Neural cell (in vitro differentiated cells): ENCODE measurements around the gene CHM. TPM values are rescaled to one million over a fixed set of nuclear protein-coding genes. Genes with fewer than 3 reads are reported as not detected.

ENCODE experiments used
- H2AFZ ChIP-seq: fragments of 200-600, 300-800 bp; sonication (generic), shearing (Covaris generic); 2 replicates; pipeline ENCODE4 v1.6.0; 2014; ENCODE audit warnings: low read depth, mild to moderate bottlenecking, antibody characterized with exemption, low read length, moderate library complexity
- H3F3A ChIP-seq: fragments of 200-600 bp; shearing (Covaris generic); 2 replicates; pipeline ENCODE4 v1.6.1; 2016; ENCODE audit warnings: mild to moderate bottlenecking, moderate library complexity, mixed read lengths, antibody characterized with exemption, low read length; ENCODE audit not compliant: insufficient read depth, poor library complexity, severe bottlenecking
- H3K27ac ChIP-seq: fragments of 200-600, 300-800 bp; sonication (generic), shearing (Covaris generic); 2 replicates; pipeline ENCODE4 v1.5.1; 2014; ENCODE audit warnings: mild to moderate bottlenecking, low read length, moderate library complexity
- H3K27me3 ChIP-seq: fragments of 300-800, 200-600 bp; sonication (generic), shearing (Covaris generic); 2 replicates; pipeline ENCODE4 v1.6.0; 2014; ENCODE audit warnings: mild to moderate bottlenecking, low read depth, low read length, moderate library complexity; ENCODE audit not compliant: insufficient read depth
- H3K36me3 ChIP-seq: fragments of 300-800, 200-600 bp; sonication (generic), shearing (Covaris generic); 2 replicates; pipeline ENCODE4 v1.5.1; 2014; ENCODE audit warnings: mild to moderate bottlenecking, antibody characterized with exemption, low read length, moderate library complexity; ENCODE audit not compliant: insufficient read depth
- H3K4me2 ChIP-seq: fragments of 300-800, 200-600 bp; sonication (generic), shearing (Covaris generic); 2 replicates; pipeline ENCODE4 v1.6.0; 2014; ENCODE audit warnings: mild to moderate bottlenecking, low read length
- H3K4me3 ChIP-seq: fragments of 300-800, 200-600 bp; sonication (generic), shearing (Covaris generic); 2 replicates; pipeline ENCODE4 v1.5.1; 2014; ENCODE audit warnings: mild to moderate bottlenecking, low read length, moderate library complexity
- H3K79me2 ChIP-seq: fragments of 200-600 bp; shearing (Covaris generic); replicated peaks from 2 replicates; pipeline ENCODE4 v1.6.0; 2014; ENCODE audit warnings: mild to moderate bottlenecking, low read length, moderate library complexity; ENCODE audit not compliant: insufficient read depth
- H3K9ac ChIP-seq: fragments of 300-800, 200-600 bp; sonication (generic), shearing (Covaris generic); 2 replicates; pipeline ENCODE4 v1.6.1; 2016; ENCODE audit warnings: mild to moderate bottlenecking, low read length, mixed read lengths
- H3K9me2 ChIP-seq: fragments of 200-600 bp; shearing (Covaris generic); 2 replicates; pipeline ENCODE4 v1.6.1; 2016; ENCODE audit warnings: mild to moderate bottlenecking, low read length, mixed read lengths; ENCODE audit not compliant: insufficient read depth
- H3K9me3 ChIP-seq: fragments of 200-600, 300-800 bp; sonication (generic), shearing (Covaris generic); 2 replicates; pipeline ENCODE4 v1.6.1; 2016; ENCODE audit warnings: mild to moderate bottlenecking, mixed run types, low read length, moderate library complexity, mixed read lengths
- H4K20me1 ChIP-seq: fragments of 200-600 bp; shearing (Covaris generic); 2 replicates; pipeline ENCODE4 v1.6.1; 2016; ENCODE audit warnings: mild to moderate bottlenecking, mixed run types; ENCODE audit not compliant: insufficient read depth
- CTCF ChIP-seq: fragments of 450-650 bp; IDR thresholded peaks from 2 replicates; pipeline ENCODE4 v1.5.1; 2014; ENCODE audit warnings: antibody characterized with exemption, mild to moderate bottlenecking, moderate library complexity; ENCODE audit not compliant: poor library complexity, severe bottlenecking
- EP300 ChIP-seq: fragments of 450-650 bp; conservative IDR thresholded peaks from 2 replicates; pipeline ENCODE4 v1.6.1; 2014; ENCODE audit warnings: antibody characterized with exemption, mild to moderate bottlenecking, moderate library complexity; ENCODE audit not compliant: poor library complexity, severe bottlenecking
- EZH2 ChIP-seq: fragments of 200-600, 300-800 bp; shearing (Covaris generic), sonication (generic); IDR thresholded peaks from 2 replicates; pipeline ENCODE4 v1.6.1; 2014; ENCODE audit warnings: antibody characterized with exemption, low read length, borderline replicate concordance, mild to moderate bottlenecking; ENCODE audit not compliant: insufficient read depth, poor library complexity, severe bottlenecking
- MXI1 ChIP-seq: fragments of 450-650 bp; conservative IDR thresholded peaks from 2 replicates; pipeline ENCODE4 v1.6.1; 2014; ENCODE audit warnings: antibody characterized with exemption, mild to moderate bottlenecking; ENCODE audit not compliant: poor library complexity, severe bottlenecking
- POLR2AphosphoS5 ChIP-seq: IDR thresholded peaks from 2 replicates; pipeline ENCODE4 v1.6.1; 2012
- RAD21 ChIP-seq: fragments of 450-650 bp; conservative IDR thresholded peaks from 2 replicates; pipeline ENCODE4 v1.6.1; 2014; ENCODE audit warnings: antibody characterized with exemption, mild to moderate bottlenecking, moderate library complexity
- REST ChIP-seq: IDR thresholded peaks from 2 replicates; pipeline ENCODE4 v1.6.1; 2012; ENCODE audit warnings: borderline replicate concordance
- SMC3 ChIP-seq: fragments of 450-650 bp; conservative IDR thresholded peaks from 2 replicates; pipeline ENCODE4 v1.6.1; 2014; ENCODE audit warnings: antibody characterized with exemption, mild to moderate bottlenecking, moderate library complexity; ENCODE audit not compliant: poor library complexity
- TAF1 ChIP-seq: IDR thresholded peaks from 2 replicates; pipeline ENCODE4 v1.6.1; 2012; ENCODE audit warnings: low read depth
- polyA plus RNA-seq: library from polyadenylated mRNA; depleted of rRNA; stranded (reverse); fragments of >200 nt; gene quantifications from 2 replicates; pipeline ENCODE4 v1.2.3, GENCODE V29; 2014

CHM gene
- polyA plus RNA-seq, 1 donor from 2014 or later, result 20.3 TPM

- Histone ChIP-seq H3K36me3 (no peaks in the 10 kb centered on the region), H3F3A (no peaks in the 10 kb centered on the region), H3K9ac (no peak overlapping the region), H2AFZ (no peak overlapping the region), H3K4me2 (no peak overlapping the region), H3K9me3 (no peaks in the 10 kb centered on the region), H4K20me1 (no peaks in the 10 kb centered on the region), H3K79me2 (no peaks in the 10 kb centered on the region), H3K27ac (no peak overlapping the region), H3K4me3 (no peak overlapping the region), H3K9me2 (no peaks in the 10 kb centered on the region), H3K27me3 (no peaks in the 10 kb centered on the region)
- TF ChIP-seq CTCF (no peak), TAF1 (no peak), RAD21 (no peak), SMC3 (no peak)
Observed at GRCh38 chrX:86002076-86002896, 45.1 kb downstream of the CHM start.

GRCh38 chrX:85998954-85999353 is 48.4 kb downstream of the CHM start:
- Histone ChIP-seq H2AFZ (no peak overlapping the region), H4K20me1 (no peaks in the 10 kb centered on the region), H3K36me3 (no peaks in the 10 kb centered on the region), H3K9me3 (no peaks in the 10 kb centered on the region), H3K9ac (no peak overlapping the region), H3K4me3 (no peak overlapping the region), H3K9me2 (no peaks in the 10 kb centered on the region), H3K27ac (no peak overlapping the region), H3K79me2 (no peaks in the 10 kb centered on the region), H3K27me3 (no peaks in the 10 kb centered on the region), H3F3A (no peaks in the 10 kb centered on the region), H3K4me2 (no peak overlapping the region)
- no peak for TF ChIP-seq SMC3
- TF ChIP-seq RAD21, result no peak
- no peak for TF ChIP-seq EZH2
- no peak for TF ChIP-seq TAF1

- no peaks in the 10 kb centered on the region for H3K27me3 ChIP-seq
Observed at GRCh38 chrX:85996555-85996954, 50.8 kb downstream of the CHM start.

More at GRCh38 chrX:85996555-85996954, 50.8 kb downstream of the CHM start:
- Histone ChIP-seq H3F3A (no peaks in the 10 kb centered on the region), H3K9ac (no peak overlapping the region), H3K27ac (no peak overlapping the region), H3K36me3 (no peaks in the 10 kb centered on the region), H3K9me2 (no peaks in the 10 kb centered on the region), H3K4me3 (no peak overlapping the region), H3K4me2 (no peak overlapping the region), H3K79me2 (no peaks in the 10 kb centered on the region), H2AFZ (no peak overlapping the region), H3K9me3 (no peaks in the 10 kb centered on the region), H4K20me1 (no peaks in the 10 kb centered on the region)
- TF ChIP-seq MXI1, result no peak
- TF ChIP-seq POLR2AphosphoS5, result no peak
- no peak for TF ChIP-seq TAF1
- TF ChIP-seq EP300, result no peak
- TF ChIP-seq CTCF, result no peak
- no peak for TF ChIP-seq RAD21
- TF ChIP-seq SMC3, result no peak
- TF ChIP-seq EZH2, result no peak
- no peak for TF ChIP-seq REST
